SK-N-SH (cell line): ENCODE measurements around the gene JRKL. TPM values are rescaled to one million over a fixed set of nuclear protein-coding genes. Genes with fewer than 3 reads are reported as not detected.

Source experiments
- CTCF ChIA-PET: fragments of 300-600, 350-600 bp; formaldehyde crosslinking; extraction: SDS; loops from one replicate; lab custom pipeline; 2021; lab: Yijun Ruan, JAX
- POLR2A ChIA-PET: fragments of 350-600 bp; sonication (Branson Sonifier 250); formaldehyde crosslinking; extraction: SDS; loops from one replicate; lab custom pipeline; 2020; ENCODE audit warnings: antibody characterized with exemption, inconsistent platforms; lab: Yijun Ruan, JAX
- DNase-seq: peaks from one replicate; pipeline ENCODE4 v3.0.0; 2012
- H2AFZ ChIP-seq: fragments of 200-600 bp; sonication (generic); 2 replicates; pipeline ENCODE4 v1.8.1; 2016; ENCODE audit warnings: antibody characterized with exemption, mild to moderate bottlenecking, low read depth
- H3F3A ChIP-seq: fragments of 200-600 bp; sonication (generic); replicated peaks from 2 replicates; pipeline ENCODE3; 2016; ENCODE audit warnings: antibody characterized with exemption, mild to moderate bottlenecking; ENCODE audit not compliant: insufficient read depth
- H3K27ac ChIP-seq, 2 experiments: fragments of 200-500 bp in 1 of 2; fragments of 200-600 bp in 1 of 2; sonication (Bioruptor generic) in 1 of 2; sonication (generic), shearing (Covaris generic) in 1 of 2; 2 replicates each; pipeline versions ENCODE4 v1.5.1 to v1.6.1; 2014 to 2016; ENCODE audit warnings: low read depth in 2 of 2, inconsistent platforms in 1 of 2, low read length in 1 of 2, mild to moderate bottlenecking in 1 of 2, mixed read lengths in 1 of 2
- H3K27me3 ChIP-seq: fragments of 200-600 bp; sonication (generic), shearing (Covaris generic); 2 replicates; pipeline ENCODE4 v1.6.1; 2016; ENCODE audit warnings: mixed run types; ENCODE audit not compliant: insufficient read depth
- H3K36me3 ChIP-seq, 2 experiments: fragments of 200-500 bp in 1 of 2; fragments of 200-600 bp in 1 of 2; sonication (Bioruptor generic) in 1 of 2; sonication (generic) in 1 of 2; replicated peaks in 1 of 2; 2 replicates each; pipeline versions ENCODE3 to v1.5.1; 2014 to 2016; ENCODE audit warnings: low read length in 1 of 2, mild to moderate bottlenecking in 1 of 2; ENCODE audit not compliant: insufficient read depth in 2 of 2, control insufficient read depth in 1 of 2
- H3K4me1 ChIP-seq, 2 experiments: fragments of 200-500 bp in 1 of 2; fragments of 200-600 bp in 1 of 2; sonication (Bioruptor generic) in 1 of 2; sonication (generic), shearing (Covaris generic) in 1 of 2; 2 replicates each; pipeline versions ENCODE4 v1.5.1 to v1.6.1; 2014 to 2016; ENCODE audit warnings: low read depth in 1 of 2, low read length in 1 of 2, mixed run types in 1 of 2; ENCODE audit not compliant: insufficient read depth in 2 of 2, control insufficient read depth in 1 of 2
- H3K4me2 ChIP-seq: fragments of 200-600 bp; sonication (generic), shearing (Covaris generic); 2 replicates; pipeline ENCODE4 v1.6.1; 2017; ENCODE audit warnings: mixed run types
- H3K4me3 ChIP-seq, 2 experiments: fragments of 200-500 bp in 1 of 2; fragments of 200-600 bp in 1 of 2; sonication (Bioruptor generic) in 1 of 2; sonication (generic), shearing (Covaris generic) in 1 of 2; 2 replicates each; pipeline versions ENCODE4 v1.5.1 to v1.8.1; 2014 to 2016; ENCODE audit warnings: low read depth in 2 of 2, inconsistent platforms in 1 of 2, low read length in 1 of 2, mild to moderate bottlenecking in 1 of 2, mixed read lengths in 1 of 2, moderate library complexity in 1 of 2
- H3K79me2 ChIP-seq: fragments of 200-600 bp; sonication (generic); 2 replicates; pipeline ENCODE4 v1.8.1; 2017; ENCODE audit warnings: mild to moderate bottlenecking; ENCODE audit not compliant: insufficient read depth
- H3K9ac ChIP-seq: fragments of 200-600 bp; sonication (generic); 2 replicates; pipeline ENCODE4 v1.6.1; 2017; ENCODE audit warnings: mixed run types
- H3K9me2 ChIP-seq: fragments of 200-600 bp; sonication (generic); 2 replicates; pipeline ENCODE4 v1.6.1; 2017; ENCODE audit warnings: mixed run types
- H3K9me3 ChIP-seq: fragments of 200-600 bp; sonication (generic); 2 replicates; pipeline ENCODE4 v1.6.1; 2017; ENCODE audit warnings: mixed run types, mild to moderate bottlenecking, moderate library complexity
- H4K20me1 ChIP-seq: fragments of 200-600 bp; sonication (generic); 2 replicates; pipeline ENCODE4 v1.6.1; 2017; ENCODE audit warnings: mild to moderate bottlenecking, mixed run types; ENCODE audit not compliant: insufficient read depth
- CHD2 ChIP-seq: fragments of 150-350 bp; IDR thresholded peaks from 2 replicates; pipeline ENCODE4 v1.6.1; 2018; ENCODE audit warnings: low read length; ENCODE audit not compliant: partially characterized antibody
- EP300 ChIP-seq, 2 experiments: IDR thresholded peaks; 2 replicates each; pipeline versions ENCODE4 v1.4.0 to v1.6.1; 2012; ENCODE audit warnings: borderline replicate concordance in 1 of 2, low read depth in 1 of 2, low read length in 1 of 2
- EZH2phosphoT487 ChIP-seq: fragments of 200-600 bp; sonication (generic); IDR thresholded peaks from 2 replicates; pipeline ENCODE4 v1.6.1; 2017; ENCODE audit warnings: low read depth, mixed run types, mild to moderate bottlenecking, antibody characterized with exemption, moderate library complexity, borderline replicate concordance
- FOXM1 ChIP-seq: IDR thresholded peaks from 2 replicates; pipeline ENCODE4 v1.4.0; 2012; ENCODE audit warnings: low read depth, mild to moderate bottlenecking
- GABPA ChIP-seq: IDR thresholded peaks from 2 replicates; pipeline ENCODE4 v1.4.0; 2012; ENCODE audit warnings: low read depth, mild to moderate bottlenecking
- GATA2 ChIP-seq: sonication (generic); formaldehyde crosslinking; IDR thresholded peaks from 2 replicates; pipeline ENCODE4 v1.5.0; 2020; ENCODE audit warnings: mild to moderate bottlenecking, missing genetic modification reagents
- MAX ChIP-seq: IDR thresholded peaks from 2 replicates; pipeline ENCODE4 v1.4.0; 2012; ENCODE audit warnings: low read depth
- MEF2A ChIP-seq: IDR thresholded peaks from 2 replicates; pipeline ENCODE4 v1.4.0; 2012; ENCODE audit warnings: low read depth, borderline replicate concordance
- MXI1 ChIP-seq: IDR thresholded peaks from 2 replicates; pipeline ENCODE4 v1.6.1; 2012; ENCODE audit warnings: mild to moderate bottlenecking, low read depth, low read length, improper control_type of control experiment
- NFIC ChIP-seq: IDR thresholded peaks from 2 replicates; pipeline ENCODE4 v1.4.0; 2012; ENCODE audit warnings: borderline replicate concordance
- NRF1 ChIP-seq: IDR thresholded peaks from 2 replicates; pipeline ENCODE4 v1.6.1; 2012; ENCODE audit warnings: low read depth, mild to moderate bottlenecking, low read length
- POLR2AphosphoS5 ChIP-seq: IDR thresholded peaks from 2 replicates; pipeline ENCODE4 v1.6.1; 2012; ENCODE audit warnings: low read depth, low read length
- RAD21 ChIP-seq: IDR thresholded peaks from 2 replicates; pipeline ENCODE4 v1.6.1; 2012; ENCODE audit warnings: mild to moderate bottlenecking, low read length
- REST ChIP-seq: IDR thresholded peaks from 2 replicates; pipeline ENCODE4 v1.6.1; 2012; ENCODE audit warnings: mild to moderate bottlenecking, low read depth, low read length, moderate library complexity
- RXRA ChIP-seq: IDR thresholded peaks from 2 replicates; pipeline ENCODE4 v1.4.0; 2012; ENCODE audit warnings: low read depth, mild to moderate bottlenecking, borderline replicate concordance
- SIN3A ChIP-seq: IDR thresholded peaks from 2 replicates; pipeline ENCODE4 v1.6.1; 2012; ENCODE audit warnings: low read depth, mild to moderate bottlenecking, low read length, moderate library complexity, borderline replicate concordance
- TAF1 ChIP-seq: IDR thresholded peaks from 2 replicates; pipeline ENCODE4 v1.6.1; 2012; ENCODE audit warnings: low read depth, mild to moderate bottlenecking, low read length, moderate library complexity, borderline replicate concordance
- TCF12 ChIP-seq: IDR thresholded peaks from 2 replicates; pipeline ENCODE4 v1.4.0; 2012
- USF1 ChIP-seq: IDR thresholded peaks from 2 replicates; pipeline ENCODE4 v1.4.0; 2012; ENCODE audit warnings: low read depth, borderline replicate concordance
- USF2 ChIP-seq: fragments of 150-350 bp; IDR thresholded peaks from 2 replicates; pipeline ENCODE4 v1.6.1; 2017; ENCODE audit warnings: antibody characterized with exemption, low read length, low read depth, borderline replicate concordance
- ZBTB33 ChIP-seq: IDR thresholded peaks from 2 replicates; pipeline ENCODE4 v1.4.0; 2012; ENCODE audit warnings: low read depth, borderline replicate concordance
- WGBS: methylation state at CpG from one replicate; pipeline ENCODE4 v1.1.6; 2017; ENCODE audit warnings: low lambda C conversion rate; 5-methylcytosine and 5-hydroxymethylcytosine counted together
- polyA plus RNA-seq, 3 experiments: library from polyadenylated mRNA; depleted of rRNA; stranded (reverse); fragments of >200 nt; gene quantifications; 2 replicates each; pipeline ENCODE4 v1.2.3, GENCODE V29; 2012

The JRKL gene
- polyA plus RNA-seq, 1 of the 3 experiments (the other 2 are of a cell fraction), result 3.8 TPM

GRCh38 chr11:96376796-96377195 lies 13.0 kb upstream of the JRKL start:
- CTCF ChIA-PET, result no interaction called here

GRCh38 chr11:96384156-96384555 lies 5.7 kb upstream of the JRKL start:
- Histone ChIP-seq H3K27ac (no peak overlapping the region), H3K4me2 (no peak overlapping the region), H3K27me3 (no peaks in the 10 kb centered on the region), H3K79me2 (peaks cover 57% of the 10 kb centered on the region), H2AFZ (no peak overlapping the region), H3K9me2 (no peaks in the 10 kb centered on the region), H3K9me3 (no peaks in the 10 kb centered on the region), H4K20me1 (no peaks in the 10 kb centered on the region), H3K4me1 (peaks cover 5 to 6% of the 10 kb centered on the region in 2 experiments; a peak in 2 of 4 replicates), H3F3A (peaks cover 4% of the 10 kb centered on the region), H3K9ac (no peak overlapping the region), H3K36me3 (peaks cover 67 to 69% of the 10 kb centered on the region in 2 experiments), H3K4me3 (no peak overlapping the region)
- DNase-seq, result no peak
- POLR2A ChIA-PET, result no interaction called here
- WGBS, result 87% methylated on average over 3 of the region's 3 CpGs
- CTCF ChIA-PET, result interaction anchor here (1.1 kb wide), 1 partner anchor 10 kb away, joined by 4 read pairs; no protein-coding TSS in a partner anchor
- TF ChIP-seq USF2 (no peak), SIN3A (no peak), REST (no peak), MAX (no peak), ZBTB33 (no peak), CHD2 (no peak), GABPA (no peak)

More at GRCh38 chr11:96376796-96377195, 13.0 kb upstream of the JRKL start:
- Histone ChIP-seq H3K9ac (no peak overlapping the region), H3K9me3 (no peaks in the 10 kb centered on the region), H3K9me2 (no peaks in the 10 kb centered on the region), H3K27ac (no peak overlapping the region), H3K79me2 (peaks cover 9% of the 10 kb centered on the region; the same call in 1 of the 2 replicates), H4K20me1 (no peaks in the 10 kb centered on the region), H3K36me3 (peaks cover 56 to 66% of the 10 kb centered on the region in 2 experiments), H2AFZ (no peak overlapping the region), H3F3A (peaks cover 4% of the 10 kb centered on the region), H3K27me3 (no peaks in the 10 kb centered on the region), H3K4me3 (no peak overlapping the region), H3K4me2 (no peak overlapping the region), H3K4me1 (no peaks in the 10 kb centered on the region)
- POLR2A ChIA-PET, result no interaction called here
- no peak for DNase-seq
- WGBS, result 78% methylated on average over 1 of the region's 1 CpG
- TF ChIP-seq RAD21, result no peak
- TF ChIP-seq TAF1, result no peak
- TF ChIP-seq USF1, result no peak
- no peak for TF ChIP-seq TCF12
- TF ChIP-seq POLR2AphosphoS5, result no peak
- TF ChIP-seq EP300 (IDR thresholded peaks at IDR 0.05; ENCODE audit: borderline replicate concordance in 1 of 2, low read depth in 1 of 2, low read length in 1 of 2), result no peak
- TF ChIP-seq GATA2 (CRISPR knock-in tag), result no peak
- TF ChIP-seq USF2, result no peak
- no peak for TF ChIP-seq EZH2phosphoT487
- TF ChIP-seq NFIC, result no peak
- TF ChIP-seq MXI1, result no peak
- TF ChIP-seq MEF2A, result no peak
- TF ChIP-seq FOXM1, result no peak
- TF ChIP-seq RXRA, result no peak
- no peak for TF ChIP-seq NRF1
- TF ChIP-seq CHD2, result no peak
- no peak for TF ChIP-seq MAX
